HG02610 (cell line): ENCODE results near the gene TBC1D12.
"Not testable (repeated sequence)": the region's sequence is repeated elsewhere in the genome, so short reads cannot be mapped to it uniquely, and the experiment has no call there.

Source experiments
- ATAC-seq: cut with Tn5 transposase; IDR thresholded peaks from one replicate; pipeline ENCODE4 v1.9.1; 2021; ENCODE audit warnings: mild to moderate bottlenecking, moderate library complexity; ENCODE audit not compliant: unreplicated experiment

The TBC1D12 gene

DNA sequence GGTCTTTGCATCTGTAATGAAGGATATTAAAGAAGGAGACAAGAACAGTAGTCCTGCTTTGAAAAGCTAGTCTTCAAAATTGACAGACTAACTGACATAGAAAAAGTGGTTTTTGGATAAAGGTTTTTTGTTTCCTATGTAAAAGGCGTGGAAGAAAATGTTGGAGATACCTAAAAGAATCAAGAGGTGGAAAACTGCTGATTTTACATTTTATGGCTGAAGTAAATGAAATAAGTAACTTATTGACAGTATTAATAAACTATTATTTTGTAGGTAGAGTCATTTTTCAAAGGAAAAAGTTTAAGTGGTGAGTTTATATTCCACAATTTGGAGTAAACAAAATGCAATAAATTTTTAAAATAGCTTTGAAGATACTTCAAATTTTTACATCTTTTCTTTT is 130.7 kb downstream of the TBC1D12 start:
- no peak for ATAC-seq

DNA sequence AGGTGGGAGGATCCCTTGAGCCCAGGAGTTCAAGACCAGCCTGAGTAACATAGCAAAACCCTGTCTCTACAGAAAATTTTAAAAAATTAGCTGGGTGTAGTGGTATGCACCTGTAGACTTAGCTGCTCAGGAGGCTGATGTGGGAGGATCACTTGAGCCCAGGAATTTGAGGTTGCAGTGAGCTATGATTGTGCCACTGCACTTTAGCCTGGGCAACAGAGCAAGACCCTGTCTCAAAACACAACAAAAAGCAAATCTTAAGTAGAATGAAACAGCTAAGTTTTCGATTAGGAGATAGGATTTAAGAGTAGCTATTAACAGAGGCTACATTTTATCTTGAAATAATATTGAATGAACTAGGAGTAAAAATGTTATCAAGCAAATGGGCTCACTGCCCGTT is 139.9 kb downstream of the TBC1D12 start:
- not testable (repeated sequence) for ATAC-seq

DNA sequence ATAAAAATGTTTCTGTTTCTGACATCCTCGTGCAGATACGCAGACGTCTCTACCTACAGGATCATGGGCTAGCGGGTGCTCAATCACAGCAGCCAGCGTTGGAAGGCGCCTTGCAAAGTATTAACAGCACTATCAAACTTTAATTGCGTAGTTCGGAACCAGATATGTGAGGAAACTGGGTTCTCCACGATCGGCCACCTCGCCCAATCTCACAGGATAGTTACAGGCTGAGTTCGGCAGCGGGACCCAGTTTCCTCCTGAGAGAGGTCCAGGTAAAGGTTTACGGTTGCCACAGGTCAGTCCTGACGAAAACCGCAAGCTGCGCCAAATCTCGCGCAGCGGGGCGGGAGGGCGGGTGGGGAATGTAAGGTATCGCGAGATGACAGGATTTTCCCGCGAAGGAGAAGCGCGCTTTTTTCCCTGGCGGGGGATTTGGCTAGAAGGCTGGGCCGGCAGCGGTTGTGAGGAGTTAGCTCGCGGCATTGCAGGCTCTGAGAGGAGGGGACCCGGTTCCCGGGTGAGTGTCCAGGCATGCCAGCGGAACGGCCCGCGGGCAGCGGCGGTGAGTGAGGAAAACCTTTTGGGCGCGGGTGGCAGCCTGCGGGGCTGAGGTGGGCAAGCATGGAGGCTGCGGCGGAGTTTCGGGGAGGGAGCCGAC is 143.2 kb downstream of the TBC1D12 start, which contains the start of gene HELLS:
Gene HELLS (plus strand): TSS at position 398 of the 658 bp plus-strand sequence. CDS start 134 bp downstream, at position 532.
- ATAC-seq, result peak; percentile 76

DNA sequence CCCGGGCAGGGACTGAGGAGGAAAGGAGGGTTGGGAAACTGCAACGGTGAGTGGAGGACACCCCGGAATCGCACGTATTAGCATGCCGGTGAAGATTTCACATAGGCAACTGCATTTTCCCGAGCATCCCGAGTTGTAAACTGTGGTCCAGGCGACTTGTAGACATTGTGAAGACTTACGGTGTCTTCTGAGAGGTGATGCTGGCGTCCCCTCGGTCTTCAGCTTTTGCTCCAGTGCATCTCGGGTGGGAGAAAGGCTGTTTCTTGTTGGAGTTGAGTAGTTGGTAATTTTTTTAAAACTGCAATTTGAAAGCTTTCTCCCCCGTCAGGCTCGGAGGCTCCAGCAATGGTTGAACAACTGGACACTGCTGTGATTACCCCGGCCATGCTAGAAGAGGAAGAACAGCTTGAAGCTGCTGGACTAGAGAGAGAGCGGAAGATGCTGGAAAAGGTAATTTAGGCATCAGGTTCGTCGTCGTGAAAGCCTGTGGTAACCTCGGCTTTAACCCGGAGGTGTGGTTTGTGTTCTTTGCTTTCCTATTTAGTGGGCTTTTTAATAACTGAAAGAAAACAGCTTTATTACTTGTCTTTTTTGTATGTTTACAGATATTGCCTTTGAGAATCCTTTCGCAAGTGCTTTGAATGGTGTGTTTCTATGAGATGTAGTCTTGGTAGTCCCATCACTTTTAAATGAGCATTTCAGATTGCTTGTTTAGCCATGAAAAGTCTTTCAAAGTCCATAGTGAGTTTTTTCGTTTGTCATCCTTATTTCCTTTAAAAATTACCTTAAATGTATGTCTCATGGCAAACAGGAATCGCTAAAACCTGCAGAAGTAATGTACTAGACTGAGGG is 143.9 kb downstream of the TBC1D12 start:
- peak; percentile 12 for ATAC-seq

DNA sequence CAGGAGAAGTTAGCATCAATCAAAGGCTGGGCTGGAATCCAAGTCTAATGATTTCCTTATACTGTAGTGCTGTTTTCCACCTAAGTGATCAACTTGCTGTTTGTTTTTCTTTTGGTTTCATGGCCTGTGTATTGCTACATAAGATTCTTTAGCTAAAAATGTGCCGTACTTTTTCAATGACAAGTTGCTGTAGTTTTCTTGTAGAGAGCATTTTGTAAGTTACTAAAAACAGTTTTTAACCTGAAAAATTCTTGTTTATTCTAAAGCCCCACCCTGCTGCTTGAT is 144.5 kb downstream of the TBC1D12 start:
- ATAC-seq, result no peak

DNA sequence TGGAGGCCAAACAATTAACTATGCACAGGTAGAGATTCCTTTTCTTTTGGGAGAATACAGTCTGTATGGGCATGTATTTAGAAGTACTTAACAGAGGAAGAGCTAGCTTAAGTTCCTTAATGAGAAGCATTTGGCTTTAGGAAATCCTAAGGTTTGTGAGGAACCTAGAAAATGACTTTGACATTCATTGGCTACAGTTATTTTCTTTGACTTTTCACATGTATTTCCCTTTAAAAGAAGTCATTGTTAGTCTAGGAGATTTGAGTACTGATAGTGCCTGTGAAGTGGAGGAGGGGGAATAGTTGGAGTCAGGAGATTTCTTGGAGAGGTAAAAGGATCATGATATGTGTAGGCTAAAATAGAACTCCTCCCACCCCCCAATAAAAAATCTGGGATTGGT is 146.9 kb downstream of the TBC1D12 start:
- ATAC-seq, result no peak

DNA sequence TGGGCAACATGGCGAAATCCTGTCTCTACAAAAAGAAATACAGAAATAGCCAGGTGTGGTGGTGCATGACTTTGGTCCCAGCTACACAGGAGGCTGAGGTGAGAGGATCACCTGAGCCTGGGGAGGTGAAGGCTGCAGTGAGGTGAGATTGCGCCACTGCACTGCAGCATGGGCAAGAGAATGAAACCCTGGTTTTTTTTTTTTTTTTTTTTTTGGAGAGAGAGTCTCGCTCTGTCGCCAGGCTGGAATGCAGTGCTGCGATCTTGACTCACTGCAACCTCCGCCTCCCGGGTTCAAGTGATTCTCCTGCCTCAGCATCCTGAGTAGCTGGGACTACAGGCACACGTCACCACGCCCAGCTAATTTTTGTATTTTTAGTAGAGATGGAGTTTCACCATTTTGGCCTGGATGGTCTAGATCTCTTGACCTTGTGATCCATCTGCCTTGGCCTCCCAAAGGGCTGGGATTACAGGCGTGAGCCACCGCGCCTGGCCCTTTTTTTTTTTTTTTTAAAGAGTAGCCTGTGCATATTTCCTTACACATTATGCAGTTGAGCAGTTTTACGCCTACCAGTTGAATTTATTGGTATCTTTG is 165.5 kb downstream of the TBC1D12 start:
- ATAC-seq, result not testable (repeated sequence)

DNA sequence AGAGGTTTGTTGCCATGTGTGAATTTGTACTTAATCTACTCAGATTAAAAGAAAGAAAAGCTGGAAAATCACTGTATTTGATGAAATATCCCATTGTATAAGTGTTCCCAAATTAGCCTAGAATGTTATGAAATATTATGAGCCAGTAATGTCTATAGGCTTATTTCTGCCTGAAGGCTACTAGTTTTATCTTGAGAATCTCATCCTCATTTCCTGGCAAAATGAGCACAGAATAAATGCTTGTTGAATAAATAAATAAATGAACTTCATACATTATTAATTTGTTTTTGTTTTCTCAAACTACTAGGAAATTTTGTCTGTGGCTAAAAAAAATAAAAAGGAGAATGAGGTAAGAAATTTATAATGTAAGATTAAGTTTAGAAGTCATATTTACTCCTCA is 168.7 kb downstream of the TBC1D12 start:
- ATAC-seq, result no peak

DNA sequence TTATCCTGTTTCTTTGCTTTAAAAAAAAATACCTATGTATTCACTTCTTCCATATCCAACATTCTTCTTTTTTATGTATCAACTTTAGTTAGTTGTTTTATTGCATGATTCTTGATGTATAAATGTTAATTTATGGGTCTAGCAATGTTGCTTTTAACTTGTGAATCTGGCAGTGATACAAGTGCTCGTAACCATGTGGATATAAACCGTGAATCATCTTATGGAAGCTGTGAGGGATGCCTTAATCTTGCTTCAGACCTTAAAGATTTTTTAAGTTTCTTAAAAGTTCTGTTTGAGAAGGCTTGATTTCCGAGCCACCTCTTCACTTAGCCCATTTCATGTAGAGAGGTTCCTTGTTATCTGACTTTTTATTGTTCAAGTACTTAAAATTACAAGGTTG is 169.2 kb downstream of the TBC1D12 start:
- no peak for ATAC-seq

DNA sequence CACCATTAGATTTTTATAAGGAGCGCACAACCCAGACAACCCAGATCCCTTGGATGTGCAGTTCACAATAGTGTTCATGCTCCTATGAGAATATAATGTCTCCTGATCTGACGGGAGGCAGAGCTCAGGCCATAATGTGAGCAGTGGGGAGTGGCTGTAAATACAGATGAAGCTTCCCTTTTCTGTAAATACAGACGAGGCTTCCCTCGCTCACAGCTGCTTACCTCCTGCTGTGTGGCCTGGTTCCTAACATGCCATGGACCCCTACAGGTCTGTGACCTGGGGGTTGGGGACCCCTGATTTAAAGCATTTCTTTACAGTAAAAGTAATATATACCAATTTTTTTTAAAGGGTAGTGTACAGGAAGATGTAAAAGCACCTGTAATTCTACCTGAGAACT is 176.4 kb downstream of the TBC1D12 start:
- ATAC-seq, result no peak

DNA sequence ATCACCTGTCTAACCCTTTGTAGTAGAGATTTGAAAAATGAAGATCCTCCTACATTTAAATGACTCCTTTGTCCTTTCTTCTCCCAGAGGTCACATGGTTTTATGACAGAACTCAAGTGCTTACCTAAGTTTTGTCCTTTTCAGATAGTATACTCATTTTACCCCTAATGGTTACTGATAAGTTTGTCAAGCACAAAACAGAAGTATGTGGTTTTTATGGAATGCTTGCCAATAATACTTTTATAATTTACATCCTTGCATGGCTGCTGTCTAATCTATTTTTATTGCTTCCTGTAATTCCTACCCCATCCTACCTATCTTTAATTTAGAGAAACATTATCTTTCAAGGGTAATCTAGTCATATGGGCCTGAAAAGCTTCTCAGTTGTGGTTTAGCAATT is 180.8 kb downstream of the TBC1D12 start:
- no peak for ATAC-seq
